Thyroid gland (tissue), 4 donors: Measurements from ENCODE around the gene SALL1. TPM values are rescaled to one million over a fixed set of nuclear protein-coding genes. Genes with fewer than 3 reads are reported as not detected.

Source experiments
- DNase-seq, 2 donors: peaks; one replicate each; pipeline ENCODE4 v3.0.0-alpha.2; 2019
- H3K27ac ChIP-seq, 3 donors: fragments of 200-600 bp; sonication (generic); 1 replicate in 2 of 3; 2 replicates in 1 of 3; pipeline ENCODE4 v1.5.1; 2016 to 2019; ENCODE audit warnings: mild to moderate bottlenecking in 1 of 3, moderate library complexity in 1 of 3
- H3K27me3 ChIP-seq: fragments of 200-600 bp; sonication (generic); one replicate; pipeline ENCODE4 v1.5.1; 2019
- H3K36me3 ChIP-seq, 2 donors: fragments of 200-600 bp; sonication (generic); one replicate each; pipeline ENCODE4 v1.5.1; 2016 to 2019
- H3K4me1 ChIP-seq, 2 donors: fragments of 200-600 bp; sonication (generic); one replicate each; pipeline ENCODE4 v1.5.1; 2017 to 2019
- H3K4me3 ChIP-seq, 3 donors: fragments of 200-600 bp; sonication (generic); replicated peaks in 1 of 3; 1 replicate in 2 of 3; 2 replicates in 1 of 3; pipeline ENCODE4 v1.5.1; 2016; ENCODE audit warnings: mild to moderate bottlenecking in 1 of 3
- H3K9me3 ChIP-seq: fragments of 200-600 bp; sonication (generic); one replicate; pipeline ENCODE4 v1.5.1; 2017
- POLR2A ChIP-seq, 2 donors: fragments of 450-650 bp; IDR thresholded peaks; one replicate each; pipeline ENCODE4 v1.6.1; 2017; ENCODE audit warnings: antibody characterized with exemption in 2 of 2, mild to moderate bottlenecking in 2 of 2, moderate library complexity in 1 of 2
- WGBS, 2 donors: methylation state at CpG; one replicate each; pipeline ENCODE4 v1.1.5; 2017; 5-methylcytosine and 5-hydroxymethylcytosine counted together
- intact Hi-C: fragments of 100-400 bp; cut with DNase I; formaldehyde crosslinking; loops from one replicate; pipeline ENCODE4 v1.15.1; 2023
- total RNA-seq, 4 donors: library from RNA; depleted of rRNA; stranded (reverse); fragments of >200 nt; gene quantifications; one replicate each; pipeline ENCODE4 v1.2.3, GENCODE V29; 2016
- TF ChIP-seq, protein P1 (sequence below), 6 experiments: fragments of 200-600 bp in 3 of 6; fragments of 450-650 bp in 3 of 6; sonication (generic) in 3 of 6; IDR thresholded peaks; one replicate each; pipeline ENCODE4 v1.5.1; 2016 to 2019; ENCODE audit warnings: antibody characterized with exemption in 6 of 6, mild to moderate bottlenecking in 2 of 6, inconsistent platforms in 1 of 6, moderate library complexity in 1 of 6

The SALL1 gene
- total RNA-seq, 4 donors from 2014 or later: 23.0 to 57.0 (median 44.0) TPM

GRCh38 chr16:51154271-51155171 lies 3.5 kb upstream of the SALL1 start:
- H3K36me3 ChIP-seq: peaks cover 0 to 14% of the 10 kb centered on the region in 2 donors
- TF ChIP-seq, protein P1, sequence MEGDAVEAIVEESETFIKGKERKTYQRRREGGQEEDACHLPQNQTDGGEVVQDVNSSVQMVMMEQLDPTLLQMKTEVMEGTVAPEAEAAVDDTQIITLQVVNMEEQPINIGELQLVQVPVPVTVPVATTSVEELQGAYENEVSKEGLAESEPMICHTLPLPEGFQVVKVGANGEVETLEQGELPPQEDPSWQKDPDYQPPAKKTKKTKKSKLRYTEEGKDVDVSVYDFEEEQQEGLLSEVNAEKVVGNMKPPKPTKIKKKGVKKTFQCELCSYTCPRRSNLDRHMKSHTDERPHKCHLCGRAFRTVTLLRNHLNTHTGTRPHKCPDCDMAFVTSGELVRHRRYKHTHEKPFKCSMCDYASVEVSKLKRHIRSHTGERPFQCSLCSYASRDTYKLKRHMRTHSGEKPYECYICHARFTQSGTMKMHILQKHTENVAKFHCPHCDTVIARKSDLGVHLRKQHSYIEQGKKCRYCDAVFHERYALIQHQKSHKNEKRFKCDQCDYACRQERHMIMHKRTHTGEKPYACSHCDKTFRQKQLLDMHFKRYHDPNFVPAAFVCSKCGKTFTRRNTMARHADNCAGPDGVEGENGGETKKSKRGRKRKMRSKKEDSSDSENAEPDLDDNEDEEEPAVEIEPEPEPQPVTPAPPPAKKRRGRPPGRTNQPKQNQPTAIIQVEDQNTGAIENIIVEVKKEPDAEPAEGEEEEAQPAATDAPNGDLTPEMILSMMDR (IDR thresholded peaks at IDR 0.05): no peak
- TF ChIP-seq POLR2A (IDR thresholded peaks at IDR 0.05): no peak
- peak overlapping the region; percentile 12 to 93 (median 90) for H3K4me3 ChIP-seq
- intact Hi-C loops: loop anchor here (5.0 kb wide), 1 partner anchor 603 kb away; no protein-coding TSS in a partner anchor
- peak overlapping the region; percentile 99 for H3K27ac ChIP-seq
- H3K9me3 ChIP-seq: no peaks in the 10 kb centered on the region
- 6 to 16% methylated on average over 26 to 39 of the region's 55 CpGs for WGBS, 2 donors
- peak; percentile 81 to 82 for DNase-seq
- no peaks in the 10 kb centered on the region for H3K27me3 ChIP-seq
- H3K4me1 ChIP-seq: peaks cover 23% of the 10 kb centered on the region in 2 donors

DNA sequence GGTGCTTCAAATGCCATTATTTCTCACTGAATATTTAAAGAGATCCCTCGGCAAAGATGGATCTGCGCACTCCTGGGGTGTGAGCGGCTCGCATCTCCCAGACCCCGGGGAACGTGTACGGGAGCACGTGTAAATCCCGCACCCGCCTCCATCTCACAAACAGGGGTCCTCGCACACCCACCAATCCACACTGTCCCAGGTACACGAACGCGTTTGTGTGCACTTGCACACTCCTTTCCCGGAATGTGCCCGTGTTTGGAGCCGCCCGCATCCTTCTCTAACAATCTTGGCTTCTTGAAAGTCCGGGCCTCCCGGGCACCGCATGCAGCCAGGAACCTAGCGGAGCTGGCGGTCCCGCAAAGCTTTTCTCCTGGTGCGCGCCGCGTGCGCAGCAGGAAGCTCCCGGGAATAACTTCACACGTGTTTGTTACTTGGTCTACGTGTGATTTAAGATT lies 2.5 kb upstream of the SALL1 start:
- peaks cover 14 to 15% of the 10 kb centered on the region in 2 donors for H3K4me1 ChIP-seq
- no peaks in the 10 kb centered on the region for H3K27me3 ChIP-seq
- no peaks in the 10 kb centered on the region for H3K9me3 ChIP-seq
- 8 to 10% methylated on average over 31 to 32 of the region's 32 CpGs for WGBS, 2 donors
- intact Hi-C loops: loop anchor here (5.0 kb wide), 1 partner anchor 604 kb away; no protein-coding TSS in a partner anchor
- no peak for DNase-seq
- no peak for TF ChIP-seq POLR2A (IDR thresholded peaks at IDR 0.05)
- TF ChIP-seq, protein P1 (IDR thresholded peaks at IDR 0.05): no peak
- H3K36me3 ChIP-seq: peaks cover 0 to 18% of the 10 kb centered on the region in 2 donors
- peak overlapping the region; percentile 99 for H3K27ac ChIP-seq
- H3K4me3 ChIP-seq: peak overlapping the region; percentile 54 to 93 (median 90)

DNA sequence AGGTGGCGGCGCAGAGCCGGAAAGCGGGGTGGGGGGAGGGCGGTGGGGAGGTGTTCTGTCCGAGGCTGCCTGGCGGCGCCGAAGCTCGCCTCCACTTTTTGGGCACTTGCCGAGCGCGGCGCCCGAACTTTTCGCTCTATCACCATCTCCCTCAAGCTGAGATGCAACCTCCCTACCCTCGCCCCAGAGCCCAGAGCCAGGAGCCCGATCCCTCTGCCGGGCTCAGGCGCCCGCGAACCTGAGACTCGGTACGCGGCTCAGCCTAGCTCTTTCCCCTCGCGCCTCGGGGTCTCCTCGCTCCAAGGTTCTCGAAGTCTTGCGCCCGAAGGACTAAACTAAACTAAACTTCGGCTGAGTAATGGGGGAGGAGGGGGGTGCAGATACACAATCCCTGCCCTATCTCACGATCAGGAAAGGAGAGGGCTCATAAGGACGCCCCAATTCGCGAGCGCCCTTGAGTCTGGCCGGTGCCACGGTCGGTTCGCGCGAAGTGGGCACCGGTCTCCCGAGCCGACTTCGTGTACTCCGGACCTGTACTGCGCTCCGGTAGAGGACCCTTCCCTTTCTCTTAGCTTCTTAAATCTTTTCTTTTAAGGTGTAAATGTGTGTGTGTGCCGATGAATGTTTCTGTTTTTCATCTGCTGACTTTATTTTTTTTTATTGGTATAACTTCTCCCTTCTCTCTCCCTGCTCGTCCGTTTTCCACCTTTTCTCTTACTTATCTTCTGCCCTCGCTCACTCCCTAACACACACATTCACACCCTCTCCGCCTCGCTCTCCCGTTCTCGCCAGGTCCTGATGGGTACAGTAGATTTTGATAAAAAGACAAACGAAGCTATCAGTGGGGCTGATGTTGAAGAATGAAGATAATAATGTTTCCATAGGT lies 1.9 kb upstream of the SALL1 start:
- no peaks in the 10 kb centered on the region for H3K27me3 ChIP-seq
- H3K4me1 ChIP-seq: peaks cover 9 to 10% of the 10 kb centered on the region in 2 donors
- intact Hi-C loops: loop anchor here (5.0 kb wide), 1 partner anchor 604 kb away; no protein-coding TSS in a partner anchor

GRCh38 chr16:51151961-51152663 lies 1.0 kb upstream of the SALL1 start:
- TF ChIP-seq, protein P1 (IDR thresholded peaks at IDR 0.05): no peak
- TF ChIP-seq POLR2A (IDR thresholded peaks at IDR 0.05): peak; percentile 51 to 98
- H3K4me3 ChIP-seq: peak overlapping the region; percentile 54 to 93 (median 90)
- DNase-seq: peak; percentile 93 to 95
- intact Hi-C loops: loop anchor here (5.0 kb wide), 1 partner anchor 605 kb away; no protein-coding TSS in a partner anchor
- peaks cover under 1 to 2% of the 10 kb centered on the region in 2 donors for H3K4me1 ChIP-seq
- no peaks in the 10 kb centered on the region for H3K27me3 ChIP-seq
- peaks cover 0 to 18% of the 10 kb centered on the region in 2 donors for H3K36me3 ChIP-seq
- no peaks in the 10 kb centered on the region for H3K9me3 ChIP-seq
- WGBS, 2 donors: 0 to 1% methylated on average over 30 to 34 of the region's 56 CpGs
- H3K27ac ChIP-seq: peak overlapping the region; percentile 99

More for the DNA sequence above, 1.9 kb upstream of the SALL1 start:
- Histone ChIP-seq H3K27ac (peak overlapping the region; percentile 99), H3K4me3 (peak overlapping the region; percentile 54 to 93 (median 90)), H3K9me3 (no peaks in the 10 kb centered on the region), H3K36me3 (peaks cover 0 to 18% of the 10 kb centered on the region in 2 donors)
- 2 to 4% methylated on average over 27 to 44 of the region's 60 CpGs for WGBS, 2 donors
- DNase-seq: peak in 1 of 2 donors; percentile 45
- TF ChIP-seq, protein P1 (IDR thresholded peaks at IDR 0.05): no peak
- no peak for TF ChIP-seq POLR2A (IDR thresholded peaks at IDR 0.05)
